Erythroblast (primary cell): ENCODE results near the gene KCNK18.

Experiments used
- GATA1 ChIP-seq: IDR thresholded peaks from 2 replicates; pipeline ENCODE4 v1.6.1; 2011; ENCODE audit warnings: low read depth, mild to moderate bottlenecking, control low read depth, low read length, moderate library complexity
- POLR2A ChIP-seq: IDR thresholded peaks from 2 replicates; pipeline ENCODE4 v1.6.1; 2011; ENCODE audit warnings: mild to moderate bottlenecking, low read length

GRCh38 chr10:117152668-117153067 is 44.6 kb upstream of the KCNK18 start:
- no peak for TF ChIP-seq POLR2A
- no peak for TF ChIP-seq GATA1
